ENCODE data around the gene KIF2C.
"Not testable (repeated sequence)": the region's sequence is repeated elsewhere in the genome, so short reads cannot be mapped to it uniquely, and the experiment has no call there.

The KIF2C gene

DNA sequence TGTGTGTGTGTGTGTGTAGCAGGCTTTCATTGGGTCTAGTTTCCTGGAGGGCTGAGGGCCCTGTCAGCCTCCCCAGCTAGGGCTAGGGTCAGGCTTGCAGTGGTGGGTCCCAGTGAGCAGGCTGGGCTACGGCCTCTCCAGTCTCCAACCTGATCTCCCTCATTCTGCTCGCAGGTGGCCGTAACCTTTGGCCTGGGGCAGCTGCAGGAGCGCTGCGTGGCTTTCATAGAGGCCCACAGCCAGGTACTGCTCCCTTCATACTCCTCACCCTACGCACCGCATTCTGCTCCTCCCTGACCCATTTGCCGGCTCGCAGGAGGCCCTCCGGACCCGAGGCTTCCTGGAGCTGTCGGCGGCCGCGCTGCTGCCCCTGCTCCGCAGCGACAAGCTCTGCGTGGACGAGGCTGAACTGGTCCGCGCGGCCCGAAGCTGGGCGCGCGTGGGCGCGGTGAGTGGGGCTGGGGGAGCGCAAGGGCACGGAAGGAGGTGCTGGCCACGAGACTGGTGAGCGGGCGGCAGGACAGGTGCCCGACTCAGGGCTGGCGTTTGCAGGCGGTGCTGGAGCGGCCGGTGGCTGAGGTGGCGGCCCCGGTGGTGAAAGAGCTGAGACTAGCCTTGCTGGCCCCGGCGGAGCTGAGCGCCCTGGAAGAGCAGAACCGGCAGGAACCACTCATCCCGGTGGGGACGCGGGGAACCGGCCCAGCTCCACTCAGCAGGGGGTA is 73.3 kb downstream of the KIF2C start:
- no peak for DNase-seq
- ATAC-seq = no peak

DNA sequence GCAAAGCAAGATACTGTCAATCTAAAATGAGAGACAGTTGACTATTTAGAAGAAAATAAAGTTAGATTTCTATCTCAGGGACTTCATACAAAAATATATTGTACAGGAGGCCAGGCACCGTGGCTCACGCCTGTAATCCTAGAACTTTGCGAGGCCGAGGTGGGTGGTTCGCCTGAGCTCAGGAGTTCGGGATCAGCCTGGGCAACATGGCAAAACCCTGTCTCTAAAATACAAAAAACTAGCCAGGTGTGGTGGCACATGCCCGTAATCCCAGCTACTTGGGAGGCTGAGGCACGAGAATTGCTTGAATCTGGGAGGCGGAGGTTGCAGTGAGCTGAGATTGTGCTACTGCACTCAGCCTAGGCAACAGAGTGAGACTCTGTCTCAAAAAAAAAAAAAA is 76.3 kb downstream of the KIF2C start:
- not testable (repeated sequence) for DNase-seq

DNA sequence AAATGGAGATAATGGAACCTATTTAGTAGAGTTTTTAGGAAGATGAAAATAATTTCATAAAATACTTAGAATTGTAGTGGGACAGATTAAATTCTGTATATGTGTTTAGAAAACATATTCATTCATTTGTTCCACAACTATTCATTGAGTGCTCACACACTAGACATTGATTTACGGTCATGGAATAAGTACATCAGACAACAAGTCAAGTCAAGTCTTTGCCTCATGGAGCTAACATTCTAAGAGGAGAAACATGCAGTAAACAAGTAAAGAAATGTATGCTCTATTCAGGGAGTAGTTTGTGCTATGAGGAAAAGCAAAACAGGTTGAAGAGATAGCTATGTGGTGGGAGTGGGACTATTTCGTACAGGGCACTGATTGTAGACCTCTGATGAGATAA is 77.7 kb downstream of the KIF2C start:
- DNase-seq (no peak), ATAC-seq (no peak)

More for the DNA sequence above, 76.3 kb downstream of the KIF2C start:
- ATAC-seq = not testable (repeated sequence)

Data from stimulated activated naive CD8-positive, alpha-beta T cell treated with anti-CD3 and anti-CD28 coated beads, Interleukin-15, Interleukin-2, amounts not matched to agents 100 U/mL and 50 U/mL, for 24 hours (primary cell).